K562 (cell line): ENCODE results near the gene SIGMAR1. TPM values are rescaled to one million over a fixed set of nuclear protein-coding genes. Genes with fewer than 3 reads are reported as not detected.

Experiments used
- ATAC-seq: fragments of 200-7000 bp; cut with Tn5 transposase; 3 replicates; pipeline ENCODE4 v1.9.1; 2020; ENCODE audit warnings: moderate library complexity
- BruUV-seq: library from RNA; stranded (reverse); fragments of 400-500 nt; replicated peaks from 2 replicates; lab custom pipeline; 2021; lab: Mats Ljungman, UMichigan
- CTCF ChIA-PET: fragments of 300-600 bp; formaldehyde crosslinking; extraction: SDS; loops from one replicate; lab custom pipeline; 2021; ENCODE audit warnings: low intra/inter-chr PET ratio; lab: Yijun Ruan, JAX
- POLR2A ChIA-PET: fragments of 300-600, 350-650 bp; sonication (Branson Sonifier 250); formaldehyde crosslinking; extraction: SDS; loops from one replicate; lab custom pipeline; 2021; ENCODE audit warnings: antibody characterized with exemption, inconsistent platforms; lab: Yijun Ruan, JAX
- DNase-seq, 4 experiments: peaks; one replicate each; pipeline versions ENCODE4 v3.0.0 to v3.0.0-alpha.2; 2011 to 2018; ENCODE audit warnings: low spot score in 3 of 4, mixed read lengths in 3 of 4; ENCODE audit errors: extremely low read depth in 1 of 4
- FAIRE-seq: peaks from 2 replicates; lab custom pipeline; 2011; peaks lifted over from hg19 to GRCh38; lab: Jason Lieb, UNC
- H2AFZ ChIP-seq: 2 replicates; pipeline ENCODE4 v1.6.0; 2011; ENCODE audit warnings: low read depth, low read length, control low read depth, inconsistent platforms
- H3K27ac ChIP-seq: fragments of 200-600 bp; 3 replicates; pipeline ENCODE4 v1.8.0; 2011; ENCODE audit warnings: low read depth, mild to moderate bottlenecking, control low read depth, inconsistent platforms, low read length, moderate library complexity, mixed read lengths; ENCODE audit errors: extremely low read depth
- H3K27me3 ChIP-seq, 2 experiments: fragments of 300-600 bp in 1 of 2; 2 replicates in 1 of 2; 3 replicates in 1 of 2; pipeline versions ENCODE4 v1.6.0 to v1.8.0; 2011; ENCODE audit warnings: inconsistent platforms in 2 of 2, low read length in 2 of 2, mild to moderate bottlenecking in 1 of 2, mixed read lengths in 1 of 2, moderate library complexity in 1 of 2; ENCODE audit not compliant: control insufficient read depth in 2 of 2, insufficient read depth in 2 of 2
- H3K36me3 ChIP-seq: fragments of 300-600 bp; 3 replicates; pipeline ENCODE4 v1.8.0; 2011; ENCODE audit warnings: mild to moderate bottlenecking, low read length, inconsistent platforms; ENCODE audit not compliant: control insufficient read depth, insufficient read depth
- H3K4me1 ChIP-seq, 2 experiments: fragments of 200-600 bp in 1 of 2; replicated peaks in 1 of 2; 2 replicates in 1 of 2; 3 replicates in 1 of 2; pipeline versions ENCODE4 v1.5.1 to v1.8.0; 2011; ENCODE audit warnings: inconsistent platforms in 2 of 2, low read length in 2 of 2, mild to moderate bottlenecking in 1 of 2, mixed read lengths in 1 of 2, moderate library complexity in 1 of 2; ENCODE audit not compliant: control insufficient read depth in 2 of 2, insufficient read depth in 2 of 2
- H3K4me2 ChIP-seq: 2 replicates; pipeline ENCODE4 v1.6.1; 2011; ENCODE audit warnings: low read length, control low read depth, inconsistent platforms, mixed read lengths; ENCODE audit not compliant: insufficient read depth
- H3K4me3 ChIP-seq: fragments of 200-600 bp; sonication (generic), shearing (Covaris generic); 2 replicates; pipeline ENCODE4 v1.5.1; 2016; ENCODE audit warnings: control low read depth, inconsistent platforms
- H3K79me2 ChIP-seq: fragments of 200-600 bp; 3 replicates; pipeline ENCODE4 v1.8.0; 2011; ENCODE audit warnings: low read length, inconsistent platforms; ENCODE audit not compliant: control insufficient read depth, insufficient read depth
- H3K9ac ChIP-seq, 2 experiments: 2 replicates each; pipeline versions ENCODE4 v1.6.0 to v1.6.1; 2011; ENCODE audit warnings: low read depth in 2 of 2, low read length in 2 of 2, control low read depth in 1 of 2, inconsistent platforms in 1 of 2, mild to moderate bottlenecking in 1 of 2, mixed read lengths in 1 of 2; ENCODE audit not compliant: insufficient read depth in 1 of 2
- H3K9me1 ChIP-seq: one replicate; pipeline ENCODE4 v1.6.0; 2011; ENCODE audit warnings: inconsistent platforms, mild to moderate bottlenecking, low read length, moderate library complexity; ENCODE audit not compliant: control insufficient read depth, insufficient read depth
- H3K9me3 ChIP-seq: replicated peaks from 2 replicates; pipeline ENCODE4 v1.5.1; 2011; ENCODE audit warnings: low read depth, low read length, inconsistent platforms; ENCODE audit not compliant: control insufficient read depth, insufficient read depth
- H4K20me1 ChIP-seq: replicated peaks from 2 replicates; pipeline ENCODE4 v1.6.1; 2011; ENCODE audit warnings: low read length, inconsistent platforms, mixed read lengths; ENCODE audit not compliant: control insufficient read depth, insufficient read depth
- ARID4B ChIP-seq: sonication (generic); formaldehyde crosslinking; IDR thresholded peaks from 2 replicates; pipeline ENCODE4 v1.8.0; 2022; ENCODE audit warnings: mild to moderate bottlenecking, missing genetic modification reagents
- CHCHD3 ChIP-seq: fragments of 250-450 bp; sonication (Bioruptor Pico); IDR thresholded peaks from 2 replicates; pipeline ENCODE4 v2.1.2; 2022; ENCODE audit warnings: mild to moderate bottlenecking
- CSDE1 ChIP-seq, 2 experiments: fragments of 450-650 bp; IDR thresholded peaks; 2 replicates each; pipeline ENCODE4 v1.6.1; 2016; ENCODE audit warnings: mild to moderate bottlenecking in 1 of 2
- KLF16 ChIP-seq: IDR thresholded peaks from 2 replicates; pipeline ENCODE4 v1.6.1; 2016; ENCODE audit warnings: antibody characterized with exemption
- NR3C1 ChIP-seq: sonication (generic); formaldehyde crosslinking; IDR thresholded peaks from 2 replicates; pipeline ENCODE4 v1.8.1; 2022; ENCODE audit warnings: missing genetic modification reagents
- WGBS: fragments of 100-300 bp; shearing (Covaris generic); methylation state at CpG from one replicate; pipeline ENCODE4 v1.1.6; 2016; ENCODE audit warnings: low coverage, mixed read lengths; ENCODE audit not compliant: insufficient coverage; ENCODE audit errors: missing lambda C conversion rate; 5-methylcytosine and 5-hydroxymethylcytosine counted together
- in situ Hi-C: fragments of 300-500 bp; cut with MboI; formaldehyde crosslinking; loops from 4 replicates; pipeline ENCODE4 v1.15.0; 2018; ENCODE audit warnings: inconsistent platforms, mixed read lengths
- intact Hi-C: fragments of 100-400 bp; cut with micrococcal nuclease; formaldehyde crosslinking; loops from 2 replicates; pipeline ENCODE4 v1.14.2; 2022
- polyA plus RNA-seq, 8 experiments: library from polyadenylated mRNA; depleted of rRNA in 4 of 8; stranded (reverse) in 5 of 8; unstranded in 3 of 8; fragments of >200 nt; fragmentation: Nextera tagmentation in 2 of 8; fragmentation: Illumina TruSeq in 1 of 8; extraction: Ambion mirVana in 2 of 8; extraction: Trizol in 1 of 8; gene quantifications; 2 replicates each; pipeline versions ENCODE4 v1.2.1 to v1.2.3, GENCODE V29; 2011 to 2014; ENCODE audit warnings: inconsistent platforms in 1 of 8, missing spikeins in 1 of 8
- total RNA-seq, 7 experiments: library from RNA; depleted of rRNA in 6 of 7; stranded (reverse); fragments of >200 nt in 6 of 7; fragmentation: Illumina TruSeq in 2 of 7; extraction: Trizol in 2 of 7; gene quantifications; 2 replicates each; pipeline versions ENCODE4 v1.2.1 to v1.2.3, GENCODE V29; 2011 to 2021; ENCODE audit warnings: low replicate concordance in 1 of 7
- TF ChIP-seq, protein P1 (sequence below): sonication (generic); formaldehyde crosslinking; IDR thresholded peaks from 2 replicates; pipeline ENCODE4 v1.5.0; 2020; ENCODE audit warnings: missing genetic modification reagents
- TF ChIP-seq, protein P2 (sequence below): fragments of 250-450 bp; sonication (Bioruptor Pico); IDR thresholded peaks from 2 replicates; pipeline ENCODE4 v1.4.0; 2020; ENCODE audit warnings: mild to moderate bottlenecking, moderate library complexity
- TF ChIP-seq, protein P3 (sequence below): fragments of 200-800 bp; sonication (Bioruptor generic); IDR thresholded peaks from 2 replicates; pipeline ENCODE4 v1.6.1; 2017; ENCODE audit warnings: missing genetic modification characterization, missing compliant biosample characterization

SIGMAR1 gene
- total and polyA plus RNA-seq, 9 of the 15 experiments (the other 6 are each of a cell fraction or from before 2014, with no cell fraction given), result 6.9 to 80.0 (median 35.2) TPM

DNA sequence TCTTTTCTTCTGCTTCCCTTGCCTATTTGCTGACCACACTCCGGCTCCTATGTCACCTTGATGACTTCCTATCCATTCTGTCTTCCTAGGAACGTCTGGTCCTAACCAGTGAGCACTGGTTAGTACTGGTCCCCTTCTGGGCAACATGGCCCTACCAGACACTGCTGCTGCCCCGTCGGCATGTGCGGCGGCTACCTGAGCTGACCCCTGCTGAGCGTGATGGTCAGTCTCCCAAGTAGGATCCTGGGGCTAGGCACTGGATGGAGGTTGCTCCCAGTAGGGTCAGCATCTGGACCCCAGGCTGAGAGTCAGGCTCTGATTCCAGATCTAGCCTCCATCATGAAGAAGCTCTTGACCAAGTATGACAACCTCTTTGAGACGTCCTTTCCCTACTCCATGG lies 11.1 kb upstream of the SIGMAR1 start:
- Histone ChIP-seq H3K27ac (no peak overlapping the region), H3K36me3 (peaks cover 27% of the 10 kb centered on the region; the same call in 2 of the 3 replicates), H4K20me1 (no peaks in the 10 kb centered on the region), H3K9me1 (peaks cover 7% of the 10 kb centered on the region), H3K4me1 (peaks cover 39 to 49% of the 10 kb centered on the region in 2 experiments), H3K4me3 (no peak overlapping the region), H3K9me3 (no peaks in the 10 kb centered on the region), H3K9ac (no peak overlapping the region), H3K27me3 (no peaks in the 10 kb centered on the region), H3K79me2 (peaks cover 21% of the 10 kb centered on the region), H3K4me2 (peak overlapping the region; percentile 92; the same call in 1 of the 2 replicates), H2AFZ (no peak overlapping the region)
- FAIRE-seq (no peak), ATAC-seq (no peak), DNase-seq (no peak)
- ChIA-PET CTCF (no interaction called here), POLR2A (interaction anchor here (1.2 kb wide), 1 partner anchor 15 kb away, joined by 3 read pairs; no protein-coding TSS in a partner anchor)
- in situ Hi-C loops (no loop called here), intact Hi-C loops (no loop called here)
- BruUV-seq, result no TSS peak
- WGBS, result 59% methylated on average over 3 of the region's 8 CpGs
- TF ChIP-seq CHCHD3 (CRISPR knock-in tag) (no peak), KLF16 (no peak), NR3C1 (CRISPR knock-in tag) (no peak), CSDE1 (IDR thresholded peaks at IDR 0.05) (no peak), ARID4B (CRISPR knock-in tag) (no peak)
- TF ChIP-seq, protein P1, sequence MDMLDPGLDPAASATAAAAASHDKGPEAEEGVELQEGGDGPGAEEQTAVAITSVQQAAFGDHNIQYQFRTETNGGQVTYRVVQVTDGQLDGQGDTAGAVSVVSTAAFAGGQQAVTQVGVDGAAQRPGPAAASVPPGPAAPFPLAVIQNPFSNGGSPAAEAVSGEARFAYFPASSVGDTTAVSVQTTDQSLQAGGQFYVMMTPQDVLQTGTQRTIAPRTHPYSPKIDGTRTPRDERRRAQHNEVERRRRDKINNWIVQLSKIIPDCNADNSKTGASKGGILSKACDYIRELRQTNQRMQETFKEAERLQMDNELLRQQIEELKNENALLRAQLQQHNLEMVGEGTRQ, result no peak
- TF ChIP-seq, protein P2, sequence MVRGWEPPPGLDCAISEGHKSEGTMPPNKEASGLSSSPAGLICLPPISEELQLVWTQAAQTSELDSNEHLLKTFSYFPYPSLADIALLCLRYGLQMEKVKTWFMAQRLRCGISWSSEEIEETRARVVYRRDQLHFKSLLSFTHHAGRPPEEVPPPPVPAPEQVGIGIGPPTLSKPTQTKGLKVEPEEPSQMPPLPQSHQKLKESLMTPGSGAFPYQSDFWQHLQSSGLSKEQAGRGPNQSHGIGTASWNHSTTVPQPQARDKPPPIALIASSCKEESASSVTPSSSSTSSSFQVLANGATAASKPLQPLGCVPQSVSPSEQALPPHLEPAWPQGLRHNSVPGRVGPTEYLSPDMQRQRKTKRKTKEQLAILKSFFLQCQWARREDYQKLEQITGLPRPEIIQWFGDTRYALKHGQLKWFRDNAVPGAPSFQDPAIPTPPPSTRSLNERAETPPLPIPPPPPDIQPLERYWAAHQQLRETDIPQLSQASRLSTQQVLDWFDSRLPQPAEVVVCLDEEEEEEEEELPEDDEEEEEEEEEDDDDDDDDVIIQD (CRISPR knock-in tag), result no peak
- TF ChIP-seq, protein P3, sequence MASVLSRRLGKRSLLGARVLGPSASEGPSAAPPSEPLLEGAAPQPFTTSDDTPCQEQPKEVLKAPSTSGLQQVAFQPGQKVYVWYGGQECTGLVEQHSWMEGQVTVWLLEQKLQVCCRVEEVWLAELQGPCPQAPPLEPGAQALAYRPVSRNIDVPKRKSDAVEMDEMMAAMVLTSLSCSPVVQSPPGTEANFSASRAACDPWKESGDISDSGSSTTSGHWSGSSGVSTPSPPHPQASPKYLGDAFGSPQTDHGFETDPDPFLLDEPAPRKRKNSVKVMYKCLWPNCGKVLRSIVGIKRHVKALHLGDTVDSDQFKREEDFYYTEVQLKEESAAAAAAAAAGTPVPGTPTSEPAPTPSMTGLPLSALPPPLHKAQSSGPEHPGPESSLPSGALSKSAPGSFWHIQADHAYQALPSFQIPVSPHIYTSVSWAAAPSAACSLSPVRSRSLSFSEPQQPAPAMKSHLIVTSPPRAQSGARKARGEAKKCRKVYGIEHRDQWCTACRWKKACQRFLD (CRISPR knock-in tag), result no peak
